Fibroblast of lung (primary cell): ENCODE measurements around the gene IGF2BP2.

ENCODE experiments used
- EZH2 ChIP-seq: IDR thresholded peaks from 2 replicates; pipeline ENCODE4 v1.5.1; 2012; ENCODE audit warnings: low read length, control low read depth, mild to moderate bottlenecking; ENCODE audit errors: missing control alignments
- TF ChIP-seq, protein P1 (sequence below), 2 donors: IDR thresholded peaks in 1 of 2; conservative IDR thresholded peaks in 1 of 2; 1 replicate in 1 of 2; 2 replicates in 1 of 2; pipeline ENCODE4 v1.5.1; 2011 to 2012; ENCODE audit warnings: low read length in 2 of 2, control low read depth in 1 of 2, inconsistent platforms in 1 of 2, low read depth in 1 of 2, mild to moderate bottlenecking in 1 of 2

DNA sequence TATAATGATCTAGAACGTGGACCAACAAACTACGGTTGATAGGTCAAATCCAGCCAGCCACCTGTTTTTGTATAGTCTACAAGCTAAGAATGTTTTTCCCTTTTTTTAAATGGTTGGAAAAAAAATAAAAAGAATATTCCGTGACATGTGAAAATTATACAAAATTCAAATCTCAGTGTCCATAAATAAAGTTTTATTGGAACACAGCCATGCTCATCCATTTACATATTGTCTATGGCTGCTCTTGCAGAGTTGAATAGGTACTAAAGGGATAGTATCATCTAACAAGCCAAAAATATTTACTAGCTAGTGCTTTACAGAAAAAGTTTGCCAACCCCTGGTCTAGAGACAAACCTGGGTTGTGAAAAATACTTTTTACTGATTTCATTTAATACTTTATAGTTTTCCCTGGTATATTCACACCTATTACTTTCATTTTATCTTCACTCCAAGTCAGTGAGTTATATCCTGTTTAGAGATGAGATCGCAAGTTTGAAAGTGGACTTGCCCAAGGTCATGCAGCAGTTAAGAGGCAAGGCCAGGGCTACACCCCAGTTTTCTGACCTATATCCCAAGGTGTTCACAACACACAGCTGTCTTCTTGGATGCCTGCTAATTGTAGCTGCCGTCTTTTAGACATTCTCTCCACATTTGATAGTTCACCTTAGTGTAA is 58.4 kb downstream of the IGF2BP2 start:
- TF ChIP-seq, protein P1, sequence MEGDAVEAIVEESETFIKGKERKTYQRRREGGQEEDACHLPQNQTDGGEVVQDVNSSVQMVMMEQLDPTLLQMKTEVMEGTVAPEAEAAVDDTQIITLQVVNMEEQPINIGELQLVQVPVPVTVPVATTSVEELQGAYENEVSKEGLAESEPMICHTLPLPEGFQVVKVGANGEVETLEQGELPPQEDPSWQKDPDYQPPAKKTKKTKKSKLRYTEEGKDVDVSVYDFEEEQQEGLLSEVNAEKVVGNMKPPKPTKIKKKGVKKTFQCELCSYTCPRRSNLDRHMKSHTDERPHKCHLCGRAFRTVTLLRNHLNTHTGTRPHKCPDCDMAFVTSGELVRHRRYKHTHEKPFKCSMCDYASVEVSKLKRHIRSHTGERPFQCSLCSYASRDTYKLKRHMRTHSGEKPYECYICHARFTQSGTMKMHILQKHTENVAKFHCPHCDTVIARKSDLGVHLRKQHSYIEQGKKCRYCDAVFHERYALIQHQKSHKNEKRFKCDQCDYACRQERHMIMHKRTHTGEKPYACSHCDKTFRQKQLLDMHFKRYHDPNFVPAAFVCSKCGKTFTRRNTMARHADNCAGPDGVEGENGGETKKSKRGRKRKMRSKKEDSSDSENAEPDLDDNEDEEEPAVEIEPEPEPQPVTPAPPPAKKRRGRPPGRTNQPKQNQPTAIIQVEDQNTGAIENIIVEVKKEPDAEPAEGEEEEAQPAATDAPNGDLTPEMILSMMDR (conservative IDR thresholded peaks at IDR 0.05 in 1 of 2, IDR thresholded peaks at IDR 0.05 in 1 of 2; ENCODE audit: low read depth in 1 of 2, low read length in 2 of 2): no peak
- TF ChIP-seq EZH2: no peak
